ENCODE results near the gene TRPC4AP.

DNA sequence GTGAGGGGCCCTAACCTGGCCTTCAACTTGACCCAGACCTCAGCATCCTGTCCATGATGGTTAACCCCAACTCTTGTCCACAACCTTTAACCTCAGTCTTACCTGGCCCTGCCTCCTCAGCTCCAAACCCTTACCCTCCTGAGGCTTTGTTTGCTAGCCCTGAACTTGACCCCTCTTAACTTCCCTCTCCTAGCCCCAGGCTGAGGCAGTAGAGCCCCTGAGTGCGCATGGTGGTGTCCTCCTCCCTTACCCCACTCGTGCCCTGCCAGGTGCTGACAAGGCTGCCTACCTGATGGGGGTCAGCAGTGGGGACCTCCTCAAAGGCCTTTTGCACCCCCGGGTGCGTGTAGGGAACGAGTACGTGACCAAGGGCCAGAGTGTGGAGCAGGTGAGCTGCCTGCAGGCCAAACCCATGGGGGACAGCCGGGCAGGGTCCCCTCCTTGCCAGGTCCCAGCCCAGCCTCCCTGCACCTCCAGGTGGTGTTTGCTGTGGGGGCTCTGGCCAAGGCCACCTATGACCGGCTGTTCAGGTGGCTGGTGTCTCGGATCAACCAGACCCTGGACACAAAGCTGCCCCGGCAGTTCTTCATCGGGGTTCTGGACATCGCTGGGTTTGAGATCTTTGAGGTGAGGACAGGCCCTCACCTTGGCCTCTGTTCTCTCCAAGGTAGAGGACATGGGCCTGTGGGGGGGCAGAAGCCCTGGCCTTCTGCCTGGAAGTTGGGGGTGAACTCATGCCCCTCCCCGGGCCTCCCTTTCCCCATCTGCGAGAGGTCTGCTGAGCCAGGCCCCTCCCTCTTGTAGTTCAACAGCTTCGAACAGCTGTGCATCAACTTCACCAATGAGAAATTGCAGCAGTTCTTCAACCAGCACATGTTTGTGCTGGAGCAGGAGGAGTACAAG, 105.1 kb downstream of the TRPC4AP start:
- TF ChIP-seq POLR2A (IDR thresholded peaks at IDR 0.05) = no peak
- TF ChIP-seq, protein P1, sequence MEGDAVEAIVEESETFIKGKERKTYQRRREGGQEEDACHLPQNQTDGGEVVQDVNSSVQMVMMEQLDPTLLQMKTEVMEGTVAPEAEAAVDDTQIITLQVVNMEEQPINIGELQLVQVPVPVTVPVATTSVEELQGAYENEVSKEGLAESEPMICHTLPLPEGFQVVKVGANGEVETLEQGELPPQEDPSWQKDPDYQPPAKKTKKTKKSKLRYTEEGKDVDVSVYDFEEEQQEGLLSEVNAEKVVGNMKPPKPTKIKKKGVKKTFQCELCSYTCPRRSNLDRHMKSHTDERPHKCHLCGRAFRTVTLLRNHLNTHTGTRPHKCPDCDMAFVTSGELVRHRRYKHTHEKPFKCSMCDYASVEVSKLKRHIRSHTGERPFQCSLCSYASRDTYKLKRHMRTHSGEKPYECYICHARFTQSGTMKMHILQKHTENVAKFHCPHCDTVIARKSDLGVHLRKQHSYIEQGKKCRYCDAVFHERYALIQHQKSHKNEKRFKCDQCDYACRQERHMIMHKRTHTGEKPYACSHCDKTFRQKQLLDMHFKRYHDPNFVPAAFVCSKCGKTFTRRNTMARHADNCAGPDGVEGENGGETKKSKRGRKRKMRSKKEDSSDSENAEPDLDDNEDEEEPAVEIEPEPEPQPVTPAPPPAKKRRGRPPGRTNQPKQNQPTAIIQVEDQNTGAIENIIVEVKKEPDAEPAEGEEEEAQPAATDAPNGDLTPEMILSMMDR (IDR thresholded peaks at IDR 0.05) = no peak
